HepG2 (cell line): ENCODE measurements around the gene CUL9. TPM values are rescaled to one million over a fixed set of nuclear protein-coding genes. Genes with fewer than 3 reads are reported as not detected.

ENCODE experiments used
- ATAC-seq: fragments of 200-7000 bp; cut with Tn5 transposase; 3 replicates; pipeline ENCODE4 v1.9.1; 2020; ENCODE audit warnings: mild to moderate bottlenecking, moderate library complexity
- BruUV-seq: library from RNA; stranded (reverse); fragments of 400-500 nt; replicated peaks from 2 replicates; lab custom pipeline; 2021; lab: Mats Ljungman, UMichigan
- CTCF ChIA-PET: fragments of 300-600 bp; formaldehyde crosslinking; extraction: SDS; loops from one replicate; lab custom pipeline; 2021; ENCODE audit warnings: low total read pairs, inconsistent platforms, low intra/inter-chr PET ratio; lab: Yijun Ruan, JAX
- POLR2A ChIA-PET: fragments of 350-600 bp; sonication (Branson Sonifier 250); formaldehyde crosslinking; loops from one replicate; lab custom pipeline; 2020; ENCODE audit warnings: antibody characterized with exemption, inconsistent platforms; lab: Yijun Ruan, JAX
- DNase-seq: peaks from one replicate; pipeline ENCODE4 v3.0.0-alpha.2; 2015; ENCODE audit warnings: low spot score
- FAIRE-seq: peaks from 3 replicates; lab custom pipeline; 2011; peaks lifted over from hg19 to GRCh38; lab: Jason Lieb, UNC
- H2AFZ ChIP-seq: one replicate; pipeline ENCODE4 v1.6.1; 2011; ENCODE audit warnings: low read length, inconsistent platforms
- H3K27ac ChIP-seq: fragments of 300-600 bp; 3 replicates; pipeline ENCODE4 v1.8.0; 2011; ENCODE audit warnings: mixed run types, mild to moderate bottlenecking, mixed read lengths, low read length, inconsistent platforms; ENCODE audit not compliant: insufficient read depth; ENCODE audit errors: extremely low read length
- H3K27me3 ChIP-seq, 2 experiments: fragments of 200-600 bp in 1 of 2; 2 replicates in 1 of 2; 3 replicates in 1 of 2; pipeline versions ENCODE4 v1.6.0 to v1.8.0; 2011; ENCODE audit warnings: low read length in 2 of 2, mild to moderate bottlenecking in 2 of 2, moderate library complexity in 2 of 2, inconsistent platforms in 1 of 2; ENCODE audit not compliant: insufficient read depth in 2 of 2, control insufficient read depth in 1 of 2
- H3K36me3 ChIP-seq, 2 experiments: fragments of 200-600 bp in 1 of 2; replicated peaks in 1 of 2; 2 replicates in 1 of 2; 3 replicates in 1 of 2; pipeline versions ENCODE4 v1.5.1 to v1.8.0; 2011; ENCODE audit warnings: low read length in 2 of 2, inconsistent platforms in 1 of 2; ENCODE audit not compliant: insufficient read depth in 2 of 2, control insufficient read depth in 1 of 2
- H3K4me1 ChIP-seq: 2 replicates; pipeline ENCODE4 v1.5.1; 2012; ENCODE audit warnings: low read length, inconsistent platforms; ENCODE audit not compliant: insufficient read depth
- H3K4me2 ChIP-seq: 2 replicates; pipeline ENCODE4 v1.6.0; 2011; ENCODE audit warnings: low read depth, low read length, inconsistent platforms
- H3K4me3 ChIP-seq, 3 experiments: fragments of 200-600 bp in 1 of 3; sonication (generic), shearing (Covaris generic) in 1 of 3; replicated peaks in 1 of 3; 2 replicates each; pipeline ENCODE4 v1.5.1; 2011 to 2016; ENCODE audit warnings: low read length in 3 of 3, inconsistent platforms in 2 of 3, low read depth in 2 of 3, mild to moderate bottlenecking in 2 of 3, control low read depth in 1 of 3, mixed read lengths in 1 of 3; ENCODE audit not compliant: insufficient read depth in 1 of 3
- H3K79me2 ChIP-seq: one replicate; pipeline ENCODE4 v1.6.1; 2011; ENCODE audit warnings: low read length, inconsistent platforms; ENCODE audit not compliant: insufficient read depth
- H3K9ac ChIP-seq: 2 replicates; pipeline ENCODE4 v1.6.0; 2011; ENCODE audit warnings: mild to moderate bottlenecking, low read depth, low read length, inconsistent platforms; ENCODE audit not compliant: insufficient read depth
- H3K9me3 ChIP-seq: 2 replicates; pipeline ENCODE4 v1.5.1; 2012; ENCODE audit warnings: mild to moderate bottlenecking, low read length
- H4K20me1 ChIP-seq: 2 replicates; pipeline ENCODE4 v1.6.0; 2011; ENCODE audit warnings: inconsistent platforms, mild to moderate bottlenecking, low read length, moderate library complexity; ENCODE audit not compliant: insufficient read depth
- HNF4G ChIP-seq, 2 experiments: sonication (generic) in 1 of 2; formaldehyde crosslinking in 1 of 2; IDR thresholded peaks; 2 replicates each; pipeline versions ENCODE4 v1.4.0 to v1.6.1; 2011 to 2020; ENCODE audit warnings: borderline replicate concordance in 2 of 2, low read depth in 2 of 2, mild to moderate bottlenecking in 2 of 2, low read length in 1 of 2, missing genetic modification reagents in 1 of 2, moderate library complexity in 1 of 2
- JUNB ChIP-seq: sonication (generic); formaldehyde crosslinking; IDR thresholded peaks from 2 replicates; pipeline ENCODE4 v1.8.0; 2022; ENCODE audit warnings: missing genetic modification reagents, mild to moderate bottlenecking, borderline replicate concordance
- MAFF ChIP-seq: IDR thresholded peaks from 2 replicates; pipeline ENCODE4 v1.6.1; 2011; ENCODE audit warnings: low read depth, low read length, improper control_type of control experiment
- MAFK ChIP-seq, 2 experiments: IDR thresholded peaks in 1 of 2; conservative IDR thresholded peaks in 1 of 2; 2 replicates each; pipeline ENCODE4 v1.6.1; 2011; ENCODE audit warnings: improper control_type of control experiment in 2 of 2, low read length in 2 of 2
- MYNN ChIP-seq: sonication (generic); formaldehyde crosslinking; IDR thresholded peaks from 2 replicates; pipeline ENCODE4 v1.4.0; 2020; ENCODE audit warnings: mild to moderate bottlenecking, low read depth, missing genetic modification reagents
- NFE2L2 ChIP-seq: fragments of 150-350 bp; IDR thresholded peaks from 2 replicates; pipeline ENCODE4 v1.6.1; 2014; ENCODE audit warnings: low read length
- POLR2AphosphoS5 ChIP-seq: IDR thresholded peaks from 2 replicates; pipeline ENCODE4 v1.6.1; 2012; ENCODE audit warnings: low read depth, low read length
- SNRNP70 ChIP-seq: fragments of 200-400 bp; formaldehyde crosslinking; IDR thresholded peaks from 2 replicates; pipeline ENCODE4 v1.6.1; 2017; ENCODE audit warnings: mild to moderate bottlenecking, low read depth, low read length, moderate library complexity
- SUZ12 ChIP-seq: fragments of 150-350 bp; IDR thresholded peaks from 2 replicates; pipeline ENCODE4 v1.6.1; 2014; ENCODE audit warnings: low read depth, low read length
- YEATS4 ChIP-seq: sonication (generic); formaldehyde crosslinking; IDR thresholded peaks from 2 replicates; pipeline ENCODE4 v1.4.0; 2020; ENCODE audit warnings: missing genetic modification reagents, borderline replicate concordance
- ZMAT3 ChIP-seq: sonication (generic); formaldehyde crosslinking; conservative IDR thresholded peaks from 2 replicates; pipeline ENCODE4 v1.7.0; 2021; ENCODE audit warnings: missing genetic modification reagents
- ZNF138 ChIP-seq: sonication (generic); formaldehyde crosslinking; IDR thresholded peaks from 2 replicates; pipeline ENCODE4 v1.5.0; 2020; ENCODE audit warnings: mild to moderate bottlenecking, low read depth, missing genetic modification reagents
- ZNF362 ChIP-seq: sonication (generic); formaldehyde crosslinking; IDR thresholded peaks from 2 replicates; pipeline ENCODE4 v1.4.0; 2020; ENCODE audit warnings: missing genetic modification reagents, mild to moderate bottlenecking, borderline replicate concordance
- ZNF430 ChIP-seq: sonication (generic); formaldehyde crosslinking; IDR thresholded peaks from 2 replicates; pipeline ENCODE4 v1.9.0; 2021; ENCODE audit warnings: mild to moderate bottlenecking, missing genetic modification reagents
- ZNF724P ChIP-seq: sonication (generic); formaldehyde crosslinking; IDR thresholded peaks from 2 replicates; pipeline ENCODE4 v1.8.0; 2022; ENCODE audit warnings: missing genetic modification reagents, borderline replicate concordance
- ZNF891 ChIP-seq: sonication (generic); formaldehyde crosslinking; IDR thresholded peaks from 2 replicates; pipeline ENCODE4 v1.5.0; 2020; ENCODE audit warnings: mild to moderate bottlenecking, missing genetic modification reagents
- WGBS: methylation state at CpG from one replicate; pipeline ENCODE4 v1.1.6; 2017; ENCODE audit warnings: low lambda C conversion rate; 5-methylcytosine and 5-hydroxymethylcytosine counted together
- in situ Hi-C: cut with HindIII; loops from 2 replicates; pipeline ENCODE4 v1.10.0; 2017; ENCODE audit warnings: low pct_unique_long_range_greater_than_20kb; ENCODE audit not compliant: extremely low pct_ligation_motif_present
- intact Hi-C: fragments of 100-400 bp; cut with micrococcal nuclease; formaldehyde crosslinking; loops from one replicate; pipeline ENCODE4 v1.10.0; 2022; ENCODE audit not compliant: unreplicated experiment
- polyA plus RNA-seq, 8 experiments: library from polyadenylated mRNA; depleted of rRNA in 3 of 8; stranded (reverse) in 7 of 8; unstranded in 1 of 8; fragments of >200 nt; fragmentation: Illumina TruSeq in 4 of 8; extraction: Trizol in 4 of 8; gene quantifications; 2 replicates each; pipeline versions ENCODE4 v1.2.1 to v1.2.3, GENCODE V29; 2011 to 2016; ENCODE audit warnings: low read depth in 4 of 8, missing spikeins in 1 of 8, mixed read lengths in 1 of 8; ENCODE audit not compliant: insufficient read depth in 1 of 8
- total RNA-seq, 5 experiments: library from RNA; depleted of rRNA; stranded (reverse); fragments of >200 nt; fragmentation: Illumina TruSeq; extraction: Trizol; gene quantifications; 2 replicates each; pipeline ENCODE4 v1.2.3, GENCODE V29; 2016; ENCODE audit warnings: low read depth in 1 of 5
- TF ChIP-seq, protein P1 (sequence below): IDR thresholded peaks from 2 replicates; pipeline ENCODE4 v1.6.1; 2018; ENCODE audit warnings: missing genetic modification reagents

Gene CUL9
- total and polyA plus RNA-seq, 2 of the 13 experiments (the other 11 are each of a cell fraction or from before 2014, with no cell fraction given), result 11.4 to 13.7 TPM

DNA sequence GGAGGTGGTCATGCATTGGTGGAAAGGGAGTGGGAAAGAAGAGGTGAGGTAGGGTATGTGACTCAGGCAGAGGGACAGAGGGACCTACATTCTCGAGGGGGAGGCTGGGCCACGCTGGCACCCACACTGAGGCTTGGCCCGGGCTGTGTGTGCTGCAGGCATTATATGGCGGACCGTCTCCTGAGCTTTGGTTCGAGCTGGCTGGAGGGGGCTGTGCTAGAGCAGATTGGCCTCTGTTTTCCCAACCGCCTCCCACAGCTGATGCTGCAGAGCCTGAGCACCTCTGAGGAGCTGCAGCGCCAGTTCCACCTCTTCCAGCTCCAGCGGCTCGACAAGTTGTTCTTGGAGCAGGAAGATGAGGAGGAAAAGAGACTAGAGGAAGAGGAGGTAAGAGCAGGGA is 23.9 kb downstream of the CUL9 start:
- H4K20me1 ChIP-seq, result no peaks in the 10 kb centered on the region
- no peaks in the 10 kb centered on the region for H3K9me3 ChIP-seq
- 92% methylated on average over 10 of the region's 10 CpGs for WGBS
- H3K9ac ChIP-seq, result no peak overlapping the region
- H3K4me3 ChIP-seq, result no peak overlapping the region
- no peak for ATAC-seq
- BruUV-seq, result no TSS peak
- H3K27ac ChIP-seq, result no peak overlapping the region
- ChIA-PET POLR2A (interaction anchor here (0.6 kb wide), 1 partner anchor 31 kb away, joined by 3 read pairs; no protein-coding TSS in a partner anchor), CTCF (no interaction called here)
- DNase-seq, result no peak
- no peak overlapping the region for H3K4me2 ChIP-seq
- H3K36me3 ChIP-seq, result peaks cover 0 to 2% of the 10 kb centered on the region in 2 experiments; a peak in 2 of 5 replicates
- no peak overlapping the region for H2AFZ ChIP-seq
- H3K79me2 ChIP-seq, result no peaks in the 10 kb centered on the region
- 0 out of 2 replicates have a peak, but pooled peaks cover 5% of the 10 kb centered on the region for H3K4me1 ChIP-seq
- TF ChIP-seq, protein P1, sequence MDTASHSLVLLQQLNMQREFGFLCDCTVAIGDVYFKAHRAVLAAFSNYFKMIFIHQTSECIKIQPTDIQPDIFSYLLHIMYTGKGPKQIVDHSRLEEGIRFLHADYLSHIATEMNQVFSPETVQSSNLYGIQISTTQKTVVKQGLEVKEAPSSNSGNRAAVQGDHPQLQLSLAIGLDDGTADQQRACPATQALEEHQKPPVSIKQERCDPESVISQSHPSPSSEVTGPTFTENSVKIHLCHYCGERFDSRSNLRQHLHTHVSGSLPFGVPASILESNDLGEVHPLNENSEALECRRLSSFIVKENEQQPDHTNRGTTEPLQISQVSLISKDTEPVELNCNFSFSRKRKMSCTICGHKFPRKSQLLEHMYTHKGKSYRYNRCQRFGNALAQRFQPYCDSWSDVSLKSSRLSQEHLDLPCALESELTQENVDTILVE (CRISPR knock-in tag), result no peak
- TF ChIP-seq POLR2AphosphoS5 (no peak), SNRNP70 (no peak), HNF4G (IDR thresholded peaks at IDR 0.05; ENCODE audit: borderline replicate concordance, low read depth, low read length) (no peak), HNF4G (CRISPR knock-in tag; IDR thresholded peaks at IDR 0.05; ENCODE audit: borderline replicate concordance, low read depth) (no peak), ZMAT3 (CRISPR knock-in tag) (no peak), JUNB (CRISPR knock-in tag) (no peak)
- in situ Hi-C loops, result no loop called here
- H3K27me3 ChIP-seq, result no peaks in the 10 kb centered on the region
- no peak for FAIRE-seq
- intact Hi-C loops, result no loop called here

DNA sequence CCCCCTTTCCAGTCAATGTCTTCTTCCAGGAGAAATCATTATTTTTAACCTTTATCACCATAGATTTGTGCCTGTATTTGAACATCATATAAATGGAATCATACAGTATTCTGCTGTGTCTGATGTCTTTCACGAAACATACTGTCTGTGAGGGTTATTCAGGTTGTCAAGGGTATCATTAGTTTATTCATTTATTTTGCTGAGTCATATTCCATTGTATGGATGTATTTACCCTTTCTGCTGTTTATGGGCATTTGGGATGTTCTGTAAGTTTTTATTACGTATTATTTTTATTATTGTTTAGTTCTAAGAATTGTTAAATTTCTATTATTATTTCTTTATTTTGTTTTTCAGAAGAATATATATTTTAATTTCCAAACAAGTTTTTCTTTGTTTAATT is 25.3 kb downstream of the CUL9 start:
- H3K36me3 ChIP-seq, result peaks cover 0 to 2% of the 10 kb centered on the region in 2 experiments; a peak in 2 of 5 replicates
- CTCF ChIA-PET, result no interaction called here
- BruUV-seq, result no TSS peak
- no peak overlapping the region for H3K27ac ChIP-seq
- 99% methylated on average over 2 of the region's 2 CpGs for WGBS
- ATAC-seq (no peak), FAIRE-seq (peak; percentile 18), DNase-seq (no peak)
- H3K4me1 ChIP-seq, result 0 out of 2 replicates have a peak, but pooled peaks cover 5% of the 10 kb centered on the region
- H3K9me3 ChIP-seq, result no peaks in the 10 kb centered on the region
- no peak overlapping the region for H2AFZ ChIP-seq
- no peak overlapping the region for H3K4me3 ChIP-seq
- POLR2A ChIA-PET, result no interaction called here
- intact Hi-C loops (no loop called here), in situ Hi-C loops (no loop called here)
- no peaks in the 10 kb centered on the region for H4K20me1 ChIP-seq
- no peaks in the 10 kb centered on the region for H3K79me2 ChIP-seq
- H3K27me3 ChIP-seq, result no peaks in the 10 kb centered on the region
- H3K4me2 ChIP-seq, result no peak overlapping the region
- H3K9ac ChIP-seq, result no peak overlapping the region
- peak; percentile 84 for TF ChIP-seq MAFK (conservative IDR thresholded peaks at IDR 0.05 in 1 of 2, IDR thresholded peaks at IDR 0.05 in 1 of 2; ENCODE audit: low read length in 2 of 2)
- no peak for TF ChIP-seq ZNF138
- peak; percentile 72 for TF ChIP-seq MAFF
- TF ChIP-seq ZNF430, result no peak
- TF ChIP-seq YEATS4 (CRISPR knock-in tag), result no peak
- TF ChIP-seq ZNF724P (CRISPR knock-in tag), result no peak
- no peak for TF ChIP-seq ZNF362 (CRISPR knock-in tag)
- no peak for TF ChIP-seq ZNF891 (CRISPR knock-in tag)
- no peak for TF ChIP-seq MYNN (CRISPR knock-in tag)
- TF ChIP-seq NFE2L2, result peak; percentile 92
- TF ChIP-seq SUZ12, result no peak
